ENCODE data around the gene CREG2.

DNA sequence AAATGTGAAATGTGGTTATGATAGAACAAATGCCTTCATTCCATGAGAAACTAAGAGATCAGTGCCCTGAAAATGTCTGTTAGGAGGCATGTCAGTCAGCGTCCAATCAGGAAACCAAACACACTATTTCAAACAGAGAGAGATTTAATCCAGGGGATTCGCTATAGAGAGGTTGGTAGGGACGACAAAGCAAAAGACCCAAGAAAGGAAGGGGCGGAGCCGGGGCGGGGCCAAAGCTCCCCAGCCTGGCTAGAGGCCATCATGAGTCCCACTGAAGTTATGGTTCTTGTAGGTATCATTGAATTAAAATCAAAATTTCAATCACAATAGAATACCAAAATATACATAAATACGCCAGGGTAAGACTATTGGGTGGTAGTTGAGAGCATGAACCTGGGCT lies 45.9 kb downstream of the CREG2 start:
- TF ChIP-seq REST (IDR thresholded peaks at IDR 0.05; ENCODE audit: insufficient replicate concordance, low read depth) (no peak), CTCF (IDR thresholded peaks at IDR 0.05; ENCODE audit: insufficient read depth, low read length) (no peak)

Measured in HL-60 (cell line).